Stomach (tissue), 9 donors: ENCODE measurements around the gene FXYD7. TPM values are rescaled to one million over a fixed set of nuclear protein-coding genes. Genes with fewer than 3 reads are reported as not detected.

Experiments used
- DNase-seq, 2 donors: peaks; one replicate each; pipeline versions ENCODE4 v3.0.0 to v3.0.0-alpha.2; 2013 to 2019
- H3K27ac ChIP-seq, 5 donors: fragments of 200-600 bp in 4 of 5; sonication (generic) in 4 of 5; one replicate each; pipeline ENCODE4 v1.5.1; 2013 to 2019; ENCODE audit warnings: mild to moderate bottlenecking in 1 of 5, moderate library complexity in 1 of 5
- H3K27me3 ChIP-seq, 3 donors: fragments of 200-600 bp; sonication (generic); one replicate each; pipeline ENCODE4 v1.5.1; 2017 to 2019; ENCODE audit warnings: mixed run types in 1 of 3
- H3K36me3 ChIP-seq, 4 donors: fragments of 200-600 bp; sonication (generic); 1 replicate in 3 of 4; 2 replicates in 1 of 4; pipeline ENCODE4 v1.5.1; 2016 to 2019
- H3K4me1 ChIP-seq, 4 donors: fragments of 200-600 bp; sonication (generic); one replicate each; pipeline ENCODE4 v1.5.1; 2016 to 2019
- H3K4me3 ChIP-seq, 4 donors: fragments of 200-600 bp; sonication (generic) in 3 of 4; one replicate each; pipeline ENCODE4 v1.5.1; 2016 to 2019; ENCODE audit warnings: mild to moderate bottlenecking in 1 of 4
- H3K9me3 ChIP-seq, 4 donors: fragments of 200-600 bp; sonication (generic); one replicate each; pipeline ENCODE4 v1.5.1; 2016 to 2019
- EP300 ChIP-seq: sonication (generic); formaldehyde crosslinking; IDR thresholded peaks from one replicate; pipeline ENCODE4 v1.6.1; 2017; ENCODE audit warnings: antibody characterized with exemption
- POLR2A ChIP-seq, 4 donors: fragments of 450-650 bp; IDR thresholded peaks; one replicate each; pipeline ENCODE4 v1.6.1; 2016; ENCODE audit warnings: antibody characterized with exemption in 4 of 4, control low read depth in 2 of 4, mild to moderate bottlenecking in 1 of 4, moderate library complexity in 1 of 4
- POLR2AphosphoS5 ChIP-seq, 3 donors: sonication (generic); formaldehyde crosslinking; IDR thresholded peaks; one replicate each; pipeline ENCODE4 v1.6.1; 2016; ENCODE audit warnings: antibody characterized with exemption in 3 of 3
- WGBS, 5 donors: extraction: QIAGEN DNeasy Blood & Tissue Kit in 3 of 5; methylation state at CpG; one replicate each; pipeline versions ENCODE4 v1.1.5 to v1.1.7; 2013 to 2018; 5-methylcytosine and 5-hydroxymethylcytosine counted together
- intact Hi-C: fragments of 100-400 bp; cut with DNase I; formaldehyde crosslinking; loops from one replicate; pipeline ENCODE4 v1.15.1; 2023; ENCODE audit warnings: low total_unique reads
- polyA plus RNA-seq, 3 donors: library from polyadenylated mRNA; stranded (reverse); fragments of 200-250 nt; gene quantifications; one replicate each; pipeline ENCODE4 v1.2.3, GENCODE V29; 2013
- total RNA-seq, 5 donors: library from RNA; depleted of rRNA; stranded (reverse); fragments of >200 nt; gene quantifications; one replicate each; pipeline versions ENCODE4 v1.1.0 to v1.2.3, GENCODE V29; 2014 to 2016
- TF ChIP-seq, protein P1 (sequence below), 7 experiments: fragments of 450-650 bp in 4 of 7; fragments of 200-600 bp in 3 of 7; sonication (generic) in 3 of 7; IDR thresholded peaks; one replicate each; pipeline ENCODE4 v1.5.1; 2016 to 2019; ENCODE audit warnings: antibody characterized with exemption in 7 of 7, control low read depth in 2 of 7, mild to moderate bottlenecking in 1 of 7
- donor health status: healthy with polysubstance abuse.
- donor health status: Bipolar disorder and iron deficiency.
- donor health status: healthy.

FXYD7 gene
- total and polyA plus RNA-seq, 8 donors = 0.55 to 2.6 TPM; not detected in 6

DNA sequence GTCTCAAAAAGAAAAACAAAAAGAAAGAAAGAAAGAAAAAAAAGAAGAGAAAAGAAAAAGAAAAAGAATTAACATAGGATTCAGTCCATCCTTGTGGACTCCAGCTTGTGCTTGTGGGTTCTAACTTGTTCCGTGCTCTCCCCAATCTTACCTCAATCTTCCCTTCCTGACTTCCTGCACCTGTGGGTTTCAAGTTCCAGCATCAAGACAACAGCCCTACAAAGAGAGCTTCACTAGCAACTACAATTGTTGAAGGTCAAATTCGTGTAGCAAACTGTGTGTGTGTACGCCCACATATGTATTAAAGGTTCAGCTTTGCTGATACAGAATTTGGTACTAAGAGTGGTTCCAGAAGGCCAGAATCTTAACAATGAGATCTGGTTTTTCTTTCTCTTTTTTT is 36.8 kb downstream of the FXYD7 start:
- TF ChIP-seq POLR2AphosphoS5 (IDR thresholded peaks at IDR 0.05) (no peak), EP300 (no peak), POLR2A (IDR thresholded peaks at IDR 0.05) (no peak)
- TF ChIP-seq, protein P1, sequence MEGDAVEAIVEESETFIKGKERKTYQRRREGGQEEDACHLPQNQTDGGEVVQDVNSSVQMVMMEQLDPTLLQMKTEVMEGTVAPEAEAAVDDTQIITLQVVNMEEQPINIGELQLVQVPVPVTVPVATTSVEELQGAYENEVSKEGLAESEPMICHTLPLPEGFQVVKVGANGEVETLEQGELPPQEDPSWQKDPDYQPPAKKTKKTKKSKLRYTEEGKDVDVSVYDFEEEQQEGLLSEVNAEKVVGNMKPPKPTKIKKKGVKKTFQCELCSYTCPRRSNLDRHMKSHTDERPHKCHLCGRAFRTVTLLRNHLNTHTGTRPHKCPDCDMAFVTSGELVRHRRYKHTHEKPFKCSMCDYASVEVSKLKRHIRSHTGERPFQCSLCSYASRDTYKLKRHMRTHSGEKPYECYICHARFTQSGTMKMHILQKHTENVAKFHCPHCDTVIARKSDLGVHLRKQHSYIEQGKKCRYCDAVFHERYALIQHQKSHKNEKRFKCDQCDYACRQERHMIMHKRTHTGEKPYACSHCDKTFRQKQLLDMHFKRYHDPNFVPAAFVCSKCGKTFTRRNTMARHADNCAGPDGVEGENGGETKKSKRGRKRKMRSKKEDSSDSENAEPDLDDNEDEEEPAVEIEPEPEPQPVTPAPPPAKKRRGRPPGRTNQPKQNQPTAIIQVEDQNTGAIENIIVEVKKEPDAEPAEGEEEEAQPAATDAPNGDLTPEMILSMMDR (IDR thresholded peaks at IDR 0.05) = no peak
- 67 to 78% (median 77%) methylated on average over 3 of the region's 3 CpGs for WGBS, 5 donors
- H3K4me1 ChIP-seq = peaks cover 0 to 5% (median 0%) of the 10 kb centered on the region in 4 donors
- H3K27me3 ChIP-seq = no peaks in the 10 kb centered on the region
- H3K9me3 ChIP-seq = peaks cover 0 to 12% (median 0%) of the 10 kb centered on the region in 4 donors
- intact Hi-C loops = no loop called here
- DNase-seq = no peak
- no peak overlapping the region for H3K27ac ChIP-seq
- H3K36me3 ChIP-seq = no peaks in the 10 kb centered on the region
- no peak overlapping the region for H3K4me3 ChIP-seq

DNA sequence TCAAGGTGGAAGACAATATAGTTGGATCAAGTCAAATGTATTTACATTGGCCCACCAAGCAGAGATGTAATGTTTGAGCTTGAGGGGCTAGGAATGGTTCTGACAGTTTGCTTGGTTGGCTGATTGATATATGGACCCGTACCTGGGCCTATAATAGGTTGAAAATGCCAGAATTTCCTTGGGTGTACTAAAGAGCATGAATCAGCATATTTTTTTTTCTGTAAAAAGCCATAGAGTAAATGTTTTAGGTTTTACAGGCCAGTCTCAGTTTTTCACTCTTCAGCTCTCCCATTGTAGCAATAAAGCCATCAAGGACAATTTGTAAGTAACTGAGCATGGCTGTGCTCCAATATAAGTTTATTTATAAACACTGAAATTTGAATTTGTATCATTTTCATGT is 38.3 kb downstream of the FXYD7 start:
- intact Hi-C loops = no loop called here
- Histone ChIP-seq H3K9me3 (peaks cover 0 to 12% (median 0%) of the 10 kb centered on the region in 4 donors), H3K36me3 (no peaks in the 10 kb centered on the region), H3K27me3 (no peaks in the 10 kb centered on the region), H3K27ac (no peak overlapping the region), H3K4me3 (no peak overlapping the region), H3K4me1 (no peaks in the 10 kb centered on the region)
- WGBS, 5 donors = 75 to 97% (median 85%) methylated on average over 1 of the region's 1 CpG
- TF ChIP-seq, protein P1 (IDR thresholded peaks at IDR 0.05) = no peak
- TF ChIP-seq POLR2AphosphoS5 (IDR thresholded peaks at IDR 0.05) (no peak), POLR2A (IDR thresholded peaks at IDR 0.05) (no peak), EP300 (no peak)
- DNase-seq = no peak

DNA sequence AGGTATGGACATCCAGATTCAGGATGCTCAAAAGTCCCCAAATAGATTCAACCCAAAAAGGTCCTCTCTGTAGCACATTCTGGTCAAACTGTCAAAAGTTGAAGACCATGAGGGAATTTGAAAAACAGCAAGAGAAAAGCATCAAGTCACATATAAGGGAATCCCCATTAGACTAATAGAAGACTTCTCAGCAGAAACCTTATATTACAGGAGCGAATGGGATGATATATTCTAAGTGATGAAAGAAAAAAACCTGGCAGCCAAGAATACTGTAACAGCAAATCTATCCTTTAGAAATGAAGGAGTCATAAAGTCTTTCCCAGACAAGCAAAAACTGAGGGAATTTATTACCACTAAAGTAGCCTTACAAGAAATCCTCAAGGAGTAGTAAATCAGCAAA is 41.2 kb downstream of the FXYD7 start:
- Histone ChIP-seq H3K27ac (no peak overlapping the region), H3K4me1 (no peaks in the 10 kb centered on the region), H3K4me3 (no peak overlapping the region), H3K36me3 (no peaks in the 10 kb centered on the region), H3K27me3 (no peaks in the 10 kb centered on the region), H3K9me3 (peaks cover 0 to 8% (median 0%) of the 10 kb centered on the region in 4 donors)
- WGBS, 5 donors = 89 to 95% (median 91%) methylated on average over 1 of the region's 1 CpG
- TF ChIP-seq, protein P1 (IDR thresholded peaks at IDR 0.05) = no peak
- no peak for TF ChIP-seq EP300
- no peak for TF ChIP-seq POLR2AphosphoS5 (IDR thresholded peaks at IDR 0.05)
- no peak for TF ChIP-seq POLR2A (IDR thresholded peaks at IDR 0.05)
- no peak for DNase-seq
- intact Hi-C loops = no loop called here

DNA sequence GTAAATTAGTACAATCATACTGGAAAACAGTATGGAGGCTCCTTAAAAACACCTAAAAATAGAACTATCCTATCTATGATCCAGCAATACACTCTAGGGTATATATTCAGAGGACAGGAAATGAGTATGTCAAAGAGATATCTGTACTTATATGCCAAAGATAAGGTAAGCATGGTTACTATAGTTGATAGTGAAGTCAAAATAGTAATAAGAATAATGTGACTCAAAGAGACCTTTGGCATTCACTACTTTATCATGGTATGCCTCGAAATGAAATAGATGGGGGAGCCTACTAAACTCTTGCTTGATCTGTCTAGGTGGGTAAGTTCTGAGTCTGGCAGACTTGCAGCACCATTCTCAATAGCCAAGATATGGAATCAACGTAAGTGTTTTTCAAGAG is 41.8 kb downstream of the FXYD7 start:
- Histone ChIP-seq H3K9me3 (peaks cover 0 to 8% (median 0%) of the 10 kb centered on the region in 4 donors), H3K4me3 (no peak overlapping the region), H3K4me1 (no peaks in the 10 kb centered on the region), H3K36me3 (no peaks in the 10 kb centered on the region), H3K27ac (no peak overlapping the region), H3K27me3 (no peaks in the 10 kb centered on the region)
- 32 to 61% (median 57%) methylated on average over 2 of the region's 2 CpGs for WGBS, 5 donors
- no peak for TF ChIP-seq POLR2AphosphoS5 (IDR thresholded peaks at IDR 0.05)
- TF ChIP-seq EP300 = no peak
- no peak for TF ChIP-seq POLR2A (IDR thresholded peaks at IDR 0.05)
- TF ChIP-seq, protein P1 (IDR thresholded peaks at IDR 0.05) = no peak
- no peak for DNase-seq
- intact Hi-C loops = no loop called here
